ENCODE measurements around the gene SCT. TPM values are rescaled to one million over a fixed set of nuclear protein-coding genes. Genes with fewer than 3 reads are reported as not detected.

The SCT gene
- total RNA-seq, 1 donor = not detected

DNA sequence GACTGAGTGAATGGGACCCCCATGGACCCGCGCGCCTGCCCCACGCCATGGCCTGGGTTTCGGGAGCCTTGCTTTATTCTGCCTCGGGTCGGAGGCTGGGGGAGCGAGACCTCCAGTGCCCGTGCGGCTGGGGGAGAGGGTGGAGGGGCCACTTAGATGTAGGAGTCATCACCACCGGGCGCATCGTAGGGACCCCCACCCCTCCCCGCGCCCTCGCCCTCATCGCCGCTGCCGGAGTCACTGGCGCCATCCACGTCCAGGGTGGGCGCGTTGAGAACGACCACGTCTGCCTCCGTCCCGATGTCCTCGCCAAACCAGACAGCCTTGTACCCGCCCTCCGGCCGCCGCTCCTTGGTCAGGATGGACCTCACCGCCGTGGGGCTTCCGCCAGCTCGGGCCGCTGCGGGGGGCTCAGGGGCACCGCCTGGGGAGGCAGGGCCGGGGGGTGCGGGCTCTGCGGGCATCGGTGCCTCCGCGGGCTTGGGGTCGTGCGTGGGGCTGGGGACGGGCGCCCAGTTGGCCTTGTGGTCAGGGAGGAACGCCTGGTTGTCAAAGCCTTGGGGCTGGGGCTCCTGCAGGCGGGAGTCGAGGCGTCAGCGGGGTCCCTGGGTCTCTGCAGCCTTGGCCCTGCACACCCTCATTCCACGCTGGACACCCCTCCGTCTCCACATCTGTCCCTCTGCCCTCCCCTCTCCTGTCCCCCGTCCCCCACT, 9.6 kb downstream of the SCT start:
- TF ChIP-seq CTCF (IDR thresholded peaks at IDR 0.05; ENCODE audit: insufficient read depth, low read length) = no peak

DNA sequence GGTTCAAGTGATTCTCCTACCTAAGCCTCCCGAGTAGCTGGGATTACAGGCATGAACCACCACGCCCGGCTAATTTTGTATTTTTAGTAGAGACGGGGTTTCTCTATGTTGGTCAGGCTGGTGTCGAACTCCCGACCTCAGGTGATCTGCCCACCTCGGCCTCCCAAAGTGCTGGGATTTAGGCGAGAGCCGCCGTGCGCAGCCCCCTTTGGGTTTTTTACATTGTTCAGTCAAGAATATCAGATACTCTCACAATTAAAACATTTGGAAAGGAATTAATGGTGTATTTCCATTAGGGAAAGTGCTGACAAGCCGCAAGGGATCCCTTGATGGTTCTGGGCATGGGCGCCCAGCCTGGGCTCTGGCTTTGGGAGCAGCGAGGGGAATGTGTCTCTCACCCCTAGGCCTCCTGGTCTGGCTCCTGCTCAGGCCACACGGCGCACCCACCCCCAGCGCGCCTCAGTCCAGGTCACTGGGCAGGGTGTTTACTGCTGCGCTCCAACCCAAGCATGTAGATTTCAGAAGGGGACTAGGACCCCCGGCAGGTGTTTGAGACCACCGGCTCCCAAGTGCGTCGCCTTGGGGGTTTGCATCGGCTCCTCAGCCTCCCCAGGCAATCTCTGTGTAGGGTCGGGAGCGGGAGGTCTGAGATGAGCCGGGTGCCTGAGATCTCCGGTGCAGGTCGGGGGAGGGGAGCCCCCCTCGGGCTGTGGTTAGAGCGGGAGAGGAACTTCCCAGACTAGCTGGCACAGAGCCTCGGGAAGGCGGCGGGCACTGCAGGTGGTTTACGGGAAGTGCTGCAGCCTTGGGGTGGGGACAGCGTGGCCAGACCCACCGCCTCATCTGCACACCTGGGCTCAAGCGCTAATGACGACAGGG, 10.4 kb downstream of the SCT start:
- DNase-seq (ENCODE audit: low read depth) = no peak
- no peak for TF ChIP-seq CTCF (IDR thresholded peaks at IDR 0.05; ENCODE audit: insufficient read depth, low read length)
- H3K4me3 ChIP-seq (ENCODE audit: low read depth, low read length) = no peak overlapping the region

More for the DNA sequence above, 9.6 kb downstream of the SCT start:
- DNase-seq (ENCODE audit: low read depth) = no peak
- H3K4me3 ChIP-seq (ENCODE audit: low read depth, low read length) = no peak overlapping the region

DNA sequence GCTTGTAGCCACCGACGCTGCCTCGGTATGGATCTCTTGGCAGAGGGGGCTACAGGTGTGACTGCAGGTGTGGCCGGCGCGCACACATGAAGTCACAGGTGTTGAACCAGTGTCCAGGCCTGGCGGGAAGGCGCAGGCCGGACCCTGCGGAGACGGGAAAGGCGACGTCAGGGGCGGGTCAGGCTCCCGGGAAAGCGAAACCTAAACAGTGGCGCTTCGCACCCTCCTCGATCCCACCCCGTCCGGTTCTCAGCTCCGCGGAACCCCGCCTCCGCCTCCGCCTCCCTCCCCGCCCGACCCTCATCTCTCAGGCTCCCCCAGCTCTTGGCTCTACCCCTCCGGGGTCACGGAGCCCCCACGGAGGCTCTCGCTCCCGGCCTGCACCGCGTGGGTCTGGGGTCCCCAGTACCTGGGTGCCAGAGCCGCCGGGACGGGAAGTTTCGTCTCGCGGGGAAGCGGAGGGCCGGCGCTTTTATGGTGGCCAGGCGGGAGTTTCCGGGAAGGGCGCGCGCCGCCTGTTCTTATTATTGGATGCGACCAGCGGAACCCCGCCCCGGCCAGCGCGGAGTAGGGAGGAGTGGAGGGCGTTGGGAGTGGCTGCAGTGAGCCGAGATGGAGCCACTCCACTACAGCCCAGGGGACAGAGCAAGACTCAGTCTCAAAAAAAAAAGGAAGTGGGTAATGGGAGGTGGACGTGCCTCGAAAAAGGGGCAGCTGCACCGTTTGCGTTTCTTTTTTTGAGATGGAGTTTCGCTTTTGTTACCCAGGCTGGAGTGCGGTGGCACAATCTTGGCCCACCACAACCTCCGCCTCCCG, 11.3 kb downstream of the SCT start, which contains the start of gene IRF7:
TSS of gene IRF7 (minus strand) at position 447 of the 816 bp plus-strand sequence. CDS start 586 bp downstream, outside the sequence.
- peak; percentile 87 for DNase-seq (ENCODE audit: low read depth)
- no peak for TF ChIP-seq CTCF (IDR thresholded peaks at IDR 0.05; ENCODE audit: insufficient read depth, low read length)
- H3K4me3 ChIP-seq (ENCODE audit: low read depth, low read length) = peak within 1 kb of the TSS; percentile 78

DNA sequence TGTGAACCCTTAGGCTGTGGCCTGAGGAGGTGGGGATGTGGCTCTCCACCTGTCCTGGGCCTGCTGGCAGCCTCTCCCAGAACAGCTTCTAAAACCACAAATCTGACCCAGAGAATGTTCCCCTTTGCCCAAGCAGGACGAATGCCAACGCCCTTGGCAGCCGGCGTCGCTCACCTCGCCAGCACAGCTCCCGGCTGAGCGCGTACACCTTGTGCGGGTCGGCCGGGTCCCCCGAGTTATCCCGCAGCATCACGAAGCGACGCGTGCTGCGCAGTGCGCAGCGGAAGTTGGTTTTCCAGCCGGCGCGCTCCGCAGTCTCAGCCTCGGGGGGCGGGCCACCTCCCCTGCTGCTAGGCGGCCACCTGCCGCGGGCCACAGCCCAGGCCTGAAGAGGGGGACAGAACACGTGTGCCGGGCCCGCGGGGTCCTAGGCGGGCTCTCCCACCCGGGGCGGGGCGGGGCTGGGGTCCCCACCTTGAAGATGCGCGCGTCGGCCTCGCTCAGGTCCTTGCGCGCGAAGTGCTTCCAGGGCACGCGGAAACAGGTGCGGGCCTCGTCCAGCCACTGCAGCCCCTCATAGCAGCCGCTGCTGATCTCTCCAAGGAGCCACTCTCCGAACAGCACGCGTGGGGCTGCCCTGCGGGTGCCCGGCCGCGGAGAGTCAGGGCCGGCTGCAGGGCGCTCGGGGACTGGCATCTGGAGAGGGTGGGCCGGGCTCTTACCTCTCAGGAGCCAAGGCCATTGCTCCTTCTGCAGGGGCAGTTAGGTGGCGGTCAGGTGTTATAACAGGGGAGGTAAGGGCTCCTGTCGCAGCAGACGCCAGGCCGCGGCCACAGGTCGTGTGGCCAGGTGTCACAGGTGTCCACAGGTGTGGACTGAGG, 12.1 kb downstream of the SCT start:
- peak overlapping the region; percentile 78 for H3K4me3 ChIP-seq (ENCODE audit: low read depth, low read length)
- no peak for TF ChIP-seq CTCF (IDR thresholded peaks at IDR 0.05; ENCODE audit: insufficient read depth, low read length)
- no peak for DNase-seq (ENCODE audit: low read depth)

DNA sequence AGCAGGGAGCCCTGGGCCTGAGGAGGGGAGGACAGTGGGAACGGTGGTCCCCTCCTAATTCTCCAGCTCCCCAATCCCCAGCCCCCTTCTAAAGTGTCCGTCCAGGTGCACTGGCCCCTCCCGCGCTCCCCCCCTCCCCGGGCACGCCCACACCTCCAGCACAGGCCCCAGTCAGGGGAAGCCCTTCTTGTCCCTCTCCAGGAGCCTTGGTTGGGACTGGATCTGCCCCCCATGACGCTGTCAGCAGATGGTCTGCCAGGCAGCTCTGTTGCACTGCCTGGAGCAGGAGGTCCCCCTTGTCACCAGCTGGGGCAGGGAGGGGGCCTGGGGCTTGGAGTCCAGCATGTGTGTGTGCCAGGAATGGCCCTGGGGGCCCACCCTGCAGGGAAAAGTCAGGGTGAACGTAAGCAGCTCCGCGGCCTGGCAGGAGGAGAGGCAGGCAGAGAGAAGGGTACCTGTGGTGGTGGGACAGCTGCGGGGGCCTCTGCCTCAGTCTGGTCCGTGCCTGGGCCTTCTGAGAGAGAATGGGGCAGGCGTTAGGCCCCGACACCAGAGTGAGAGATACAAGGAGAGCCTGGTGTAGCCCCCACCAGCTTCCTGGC, 12.9 kb downstream of the SCT start:
- no peak overlapping the region for H3K4me3 ChIP-seq (ENCODE audit: low read depth, low read length)
- no peak for DNase-seq (ENCODE audit: low read depth)
- TF ChIP-seq CTCF (IDR thresholded peaks at IDR 0.05; ENCODE audit: insufficient read depth, low read length) = no peak

Measured in fibroblast of the aortic adventitia (primary cell).